CD4-positive, alpha-beta T cell treated with Interleukin-1 beta for 1 hour (primary cell): ENCODE results near the gene PTS.

Experiments used
- DNase-seq, 2 donors: peaks; one replicate each; pipeline ENCODE4 v3.0.0-alpha.2; 2020 to 2022

Gene PTS

GRCh38 chr11:112222303-112222702, 3.9 kb upstream of the PTS start:
- DNase-seq, result no peak

GRCh38 chr11:112223121-112223520, 3.1 kb upstream of the PTS start:
- no peak for DNase-seq

- DNase-seq, result no peak
Measured at GRCh38 chr11:112223754-112224532, 2.3 kb upstream of the PTS start.

- no peak for DNase-seq
Measured at GRCh38 chr11:112225753-112226061, 521 bp upstream of the PTS start.

- DNase-seq, result no peak
Measured at GRCh38 chr11:112226831-112227401, 688 bp downstream of the PTS start.

GRCh38 chr11:112227471-112227870, 1.2 kb downstream of the PTS start:
- DNase-seq, result no peak

- DNase-seq, result no peak
Measured at GRCh38 chr11:112228706-112229105, 2.5 kb downstream of the PTS start.

- no peak for DNase-seq
Measured at GRCh38 chr11:112229159-112229558, 2.9 kb downstream of the PTS start.

- DNase-seq, result no peak
Measured at GRCh38 chr11:112229746-112230433, 3.7 kb downstream of the PTS start.

GRCh38 chr11:112231952-112232351, 5.7 kb downstream of the PTS start:
- DNase-seq, result no peak

- no peak for DNase-seq
Measured at GRCh38 chr11:112235750-112236390, 9.6 kb downstream of the PTS start.

GRCh38 chr11:112237451-112237850, 11.2 kb downstream of the PTS start:
- no peak for DNase-seq

GRCh38 chr11:112238041-112238440, 11.8 kb downstream of the PTS start:
- no peak for DNase-seq

GRCh38 chr11:112241486-112241885, 15.3 kb downstream of the PTS start:
- no peak for DNase-seq

- DNase-seq, result no peak
Measured at GRCh38 chr11:112247201-112247600, 21.0 kb downstream of the PTS start.

GRCh38 chr11:112248201-112248600, 22.0 kb downstream of the PTS start:
- no peak for DNase-seq

GRCh38 chr11:112249871-112250610, 23.8 kb downstream of the PTS start:
- DNase-seq, result no peak

- DNase-seq, result no peak
Measured at GRCh38 chr11:112253605-112254242, 27.5 kb downstream of the PTS start.

GRCh38 chr11:112255067-112255720, 29.0 kb downstream of the PTS start:
- no peak for DNase-seq

GRCh38 chr11:112260490-112260889, 34.3 kb downstream of the PTS start, which contains the start of gene PLET1:
TSS of gene PLET1 (minus strand) at chr11:112260860. CDS start at chr11:112260589, 271 bp downstream.
- DNase-seq, result no peak

- no peak for DNase-seq
Measured at GRCh38 chr11:112265659-112266409, 39.6 kb downstream of the PTS start.
